K562 (cell line): Measurements from ENCODE around the gene HMCN2. TPM values are rescaled to one million over a fixed set of nuclear protein-coding genes. Genes with fewer than 3 reads are reported as not detected.

Experiments
- ATAC-seq: fragments of 200-7000 bp; cut with Tn5 transposase; 3 replicates; pipeline ENCODE4 v1.9.1; 2020; ENCODE audit warnings: moderate library complexity
- BruUV-seq: library from RNA; stranded (reverse); fragments of 400-500 nt; replicated peaks from 2 replicates; lab custom pipeline; 2021; lab: Mats Ljungman, UMichigan
- CTCF ChIA-PET: fragments of 300-600 bp; formaldehyde crosslinking; extraction: SDS; loops from one replicate; lab custom pipeline; 2021; ENCODE audit warnings: low intra/inter-chr PET ratio; lab: Yijun Ruan, JAX
- POLR2A ChIA-PET: fragments of 300-600, 350-650 bp; sonication (Branson Sonifier 250); formaldehyde crosslinking; extraction: SDS; loops from one replicate; lab custom pipeline; 2021; ENCODE audit warnings: antibody characterized with exemption, inconsistent platforms; lab: Yijun Ruan, JAX
- DNase-seq, 4 experiments: peaks; one replicate each; pipeline versions ENCODE4 v3.0.0 to v3.0.0-alpha.2; 2011 to 2018; ENCODE audit warnings: low spot score in 3 of 4, mixed read lengths in 3 of 4; ENCODE audit errors: extremely low read depth in 1 of 4
- FAIRE-seq: peaks from 2 replicates; lab custom pipeline; 2011; peaks lifted over from hg19 to GRCh38; lab: Jason Lieb, UNC
- H2AFZ ChIP-seq: 2 replicates; pipeline ENCODE4 v1.6.0; 2011; ENCODE audit warnings: low read depth, low read length, control low read depth, inconsistent platforms
- H3K27ac ChIP-seq: fragments of 200-600 bp; 3 replicates; pipeline ENCODE4 v1.8.0; 2011; ENCODE audit warnings: low read depth, mild to moderate bottlenecking, control low read depth, inconsistent platforms, low read length, moderate library complexity, mixed read lengths; ENCODE audit errors: extremely low read depth
- H3K27me3 ChIP-seq, 2 experiments: fragments of 300-600 bp in 1 of 2; 2 replicates in 1 of 2; 3 replicates in 1 of 2; pipeline versions ENCODE4 v1.6.0 to v1.8.0; 2011; ENCODE audit warnings: inconsistent platforms in 2 of 2, low read length in 2 of 2, mild to moderate bottlenecking in 1 of 2, mixed read lengths in 1 of 2, moderate library complexity in 1 of 2; ENCODE audit not compliant: control insufficient read depth in 2 of 2, insufficient read depth in 2 of 2
- H3K36me3 ChIP-seq: fragments of 300-600 bp; 3 replicates; pipeline ENCODE4 v1.8.0; 2011; ENCODE audit warnings: mild to moderate bottlenecking, low read length, inconsistent platforms; ENCODE audit not compliant: control insufficient read depth, insufficient read depth
- H3K4me1 ChIP-seq, 2 experiments: fragments of 200-600 bp in 1 of 2; replicated peaks in 1 of 2; 2 replicates in 1 of 2; 3 replicates in 1 of 2; pipeline versions ENCODE4 v1.5.1 to v1.8.0; 2011; ENCODE audit warnings: inconsistent platforms in 2 of 2, low read length in 2 of 2, mild to moderate bottlenecking in 1 of 2, mixed read lengths in 1 of 2, moderate library complexity in 1 of 2; ENCODE audit not compliant: control insufficient read depth in 2 of 2, insufficient read depth in 2 of 2
- H3K4me2 ChIP-seq: 2 replicates; pipeline ENCODE4 v1.6.1; 2011; ENCODE audit warnings: low read length, control low read depth, inconsistent platforms, mixed read lengths; ENCODE audit not compliant: insufficient read depth
- H3K4me3 ChIP-seq: fragments of 200-600 bp; sonication (generic), shearing (Covaris generic); 2 replicates; pipeline ENCODE4 v1.5.1; 2016; ENCODE audit warnings: control low read depth, inconsistent platforms
- H3K79me2 ChIP-seq: fragments of 200-600 bp; 3 replicates; pipeline ENCODE4 v1.8.0; 2011; ENCODE audit warnings: low read length, inconsistent platforms; ENCODE audit not compliant: control insufficient read depth, insufficient read depth
- H3K9ac ChIP-seq, 2 experiments: 2 replicates each; pipeline versions ENCODE4 v1.6.0 to v1.6.1; 2011; ENCODE audit warnings: low read depth in 2 of 2, low read length in 2 of 2, control low read depth in 1 of 2, inconsistent platforms in 1 of 2, mild to moderate bottlenecking in 1 of 2, mixed read lengths in 1 of 2; ENCODE audit not compliant: insufficient read depth in 1 of 2
- H3K9me1 ChIP-seq: one replicate; pipeline ENCODE4 v1.6.0; 2011; ENCODE audit warnings: inconsistent platforms, mild to moderate bottlenecking, low read length, moderate library complexity; ENCODE audit not compliant: control insufficient read depth, insufficient read depth
- H3K9me3 ChIP-seq: replicated peaks from 2 replicates; pipeline ENCODE4 v1.5.1; 2011; ENCODE audit warnings: low read depth, low read length, inconsistent platforms; ENCODE audit not compliant: control insufficient read depth, insufficient read depth
- H4K20me1 ChIP-seq: replicated peaks from 2 replicates; pipeline ENCODE4 v1.6.1; 2011; ENCODE audit warnings: low read length, inconsistent platforms, mixed read lengths; ENCODE audit not compliant: control insufficient read depth, insufficient read depth
- COPS2 ChIP-seq: fragments of 450-650 bp; conservative IDR thresholded peaks from 2 replicates; pipeline ENCODE4 v1.6.1; 2016; ENCODE audit warnings: mild to moderate bottlenecking, moderate library complexity
- ESRRB ChIP-seq: fragments of 250-450 bp; sonication (Bioruptor Pico); IDR thresholded peaks from 2 replicates; pipeline ENCODE4 v1.5.0; 2020; ENCODE audit warnings: mild to moderate bottlenecking, moderate library complexity, borderline replicate concordance
- FOXK2 ChIP-seq, 2 experiments: fragments of 450-650 bp; IDR thresholded peaks in 1 of 2; conservative IDR thresholded peaks in 1 of 2; 2 replicates each; pipeline ENCODE4 v1.6.1; 2016; ENCODE audit warnings: low read depth in 2 of 2, mild to moderate bottlenecking in 1 of 2
- KLF16 ChIP-seq: IDR thresholded peaks from 2 replicates; pipeline ENCODE4 v1.6.1; 2016; ENCODE audit warnings: antibody characterized with exemption
- PHF20 ChIP-seq: fragments of 450-650 bp; IDR thresholded peaks from 2 replicates; pipeline ENCODE4 v1.6.1; 2018; ENCODE audit not compliant: partially characterized antibody
- RHOXF2B ChIP-seq: fragments of 250-450 bp; sonication (Bioruptor Pico); conservative IDR thresholded peaks from 2 replicates; pipeline ENCODE4 v1.5.1; 2021
- YY1 ChIP-seq, 3 experiments: IDR thresholded peaks; 2 replicates each; pipeline ENCODE4 v1.6.1; 2011; ENCODE audit warnings: low read length in 2 of 3, mild to moderate bottlenecking in 2 of 3, moderate library complexity in 2 of 3, borderline replicate concordance in 1 of 3, control low read depth in 1 of 3, low read depth in 1 of 3; ENCODE audit not compliant: insufficient read depth in 3 of 3, insufficient replicate concordance in 2 of 3, control insufficient read depth in 1 of 3, insufficient read length in 1 of 3; ENCODE audit errors: extremely low read depth in 1 of 3
- ZBTB12 ChIP-seq: fragments of 250-450 bp; sonication (Bioruptor Pico); IDR thresholded peaks from 2 replicates; pipeline ENCODE4 v1.4.0; 2020
- ZNF3 ChIP-seq: fragments of 250-450 bp; sonication (Bioruptor Pico); IDR thresholded peaks from 2 replicates; pipeline ENCODE4 v1.5.0; 2021; ENCODE audit warnings: mild to moderate bottlenecking, moderate library complexity
- ZNF408 ChIP-seq: fragments of 250-450 bp; sonication (Bioruptor Pico); IDR thresholded peaks from 2 replicates; pipeline ENCODE4 v1.4.0; 2020; ENCODE audit warnings: low read depth, mild to moderate bottlenecking, moderate library complexity
- ZNF668 ChIP-seq: fragments of 250-450 bp; sonication (Bioruptor Pico); IDR thresholded peaks from 2 replicates; pipeline ENCODE4 v1.8.0; 2022; ENCODE audit warnings: mild to moderate bottlenecking, inconsistent platforms
- WGBS: fragments of 100-300 bp; shearing (Covaris generic); methylation state at CpG from one replicate; pipeline ENCODE4 v1.1.6; 2016; ENCODE audit warnings: low coverage, mixed read lengths; ENCODE audit not compliant: insufficient coverage; ENCODE audit errors: missing lambda C conversion rate; 5-methylcytosine and 5-hydroxymethylcytosine counted together
- in situ Hi-C: fragments of 300-500 bp; cut with MboI; formaldehyde crosslinking; loops from 4 replicates; pipeline ENCODE4 v1.15.0; 2018; ENCODE audit warnings: inconsistent platforms, mixed read lengths
- intact Hi-C: fragments of 100-400 bp; cut with micrococcal nuclease; formaldehyde crosslinking; loops from 2 replicates; pipeline ENCODE4 v1.14.2; 2022
- polyA plus RNA-seq, 8 experiments: library from polyadenylated mRNA; depleted of rRNA in 4 of 8; stranded (reverse) in 5 of 8; unstranded in 3 of 8; fragments of >200 nt; fragmentation: Nextera tagmentation in 2 of 8; fragmentation: Illumina TruSeq in 1 of 8; extraction: Ambion mirVana in 2 of 8; extraction: Trizol in 1 of 8; gene quantifications; 2 replicates each; pipeline versions ENCODE4 v1.2.1 to v1.2.3, GENCODE V29; 2011 to 2014; ENCODE audit warnings: inconsistent platforms in 1 of 8, missing spikeins in 1 of 8
- total RNA-seq, 7 experiments: library from RNA; depleted of rRNA in 6 of 7; stranded (reverse); fragments of >200 nt in 6 of 7; fragmentation: Illumina TruSeq in 2 of 7; extraction: Trizol in 2 of 7; gene quantifications; 2 replicates each; pipeline versions ENCODE4 v1.2.1 to v1.2.3, GENCODE V29; 2011 to 2021; ENCODE audit warnings: low replicate concordance in 1 of 7
- TF ChIP-seq, protein P1 (sequence below): fragments of 250-450 bp; sonication (Bioruptor Pico); IDR thresholded peaks from 2 replicates; pipeline ENCODE4 v1.4.0; 2020; ENCODE audit warnings: mild to moderate bottlenecking, moderate library complexity

The HMCN2 gene
- total and polyA plus RNA-seq, 9 of the 15 experiments (the other 6 are each of a cell fraction or from before 2014, with no cell fraction given): 0.01 TPM; not detected in 8

- DNase-seq: no peak
- in situ Hi-C loops (no loop called here), intact Hi-C loops (no loop called here)
- H3K4me3 ChIP-seq: no peak overlapping the region
- H3K36me3 ChIP-seq: no peaks in the 10 kb centered on the region
- no peak for ATAC-seq
- no peaks in the 10 kb centered on the region for H3K4me1 ChIP-seq
- no peaks in the 10 kb centered on the region for H4K20me1 ChIP-seq
- no peak overlapping the region for H3K4me2 ChIP-seq
- 2% methylated on average over 9 of the region's 9 CpGs for WGBS
- FAIRE-seq: no peak
- TF ChIP-seq ZBTB12 (CRISPR knock-in tag): no peak
- H3K27ac ChIP-seq: no peak overlapping the region
- ChIA-PET CTCF (no interaction called here), POLR2A (no interaction called here)
- H2AFZ ChIP-seq: no peak overlapping the region
- no peak overlapping the region for H3K9ac ChIP-seq
- BruUV-seq: no TSS peak
- no peaks in the 10 kb centered on the region for H3K79me2 ChIP-seq
- H3K9me3 ChIP-seq: no peaks in the 10 kb centered on the region
- H3K9me1 ChIP-seq: no peaks in the 10 kb centered on the region
- peaks cover 6 to 51% of the 10 kb centered on the region in 2 experiments for H3K27me3 ChIP-seq
These were observed 9.6 kb downstream of the HMCN2 start for GRCh38 chr9:130275156-130275555.

DNA sequence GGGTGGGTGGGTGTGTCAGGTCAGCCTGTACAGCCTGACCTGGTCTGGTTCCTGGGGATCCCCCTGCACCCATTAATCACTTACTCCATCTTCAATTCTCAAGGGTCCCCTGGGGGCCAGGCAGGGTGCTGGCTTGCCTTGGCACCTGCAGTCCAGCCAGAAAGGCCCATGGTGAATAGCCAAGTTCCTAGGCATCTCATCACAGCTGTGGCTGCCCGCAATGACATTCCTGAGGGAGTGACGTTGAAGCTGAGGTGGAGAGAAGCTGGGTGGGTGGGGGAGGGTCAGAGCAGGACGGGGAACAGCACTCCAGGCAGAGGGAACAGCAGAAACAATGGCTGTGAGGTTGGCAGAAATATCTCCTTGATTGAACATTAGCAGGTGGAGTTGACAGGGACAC is 10.6 kb downstream of the HMCN2 start:
- Histone ChIP-seq H3K27me3 (peaks cover 6 to 48% of the 10 kb centered on the region in 2 experiments), H3K79me2 (no peaks in the 10 kb centered on the region), H3K36me3 (no peaks in the 10 kb centered on the region), H3K27ac (no peak overlapping the region), H3K4me1 (no peaks in the 10 kb centered on the region; a peak in 1 of 5 replicates), H3K4me2 (no peak overlapping the region), H3K9me1 (no peaks in the 10 kb centered on the region), H2AFZ (no peak overlapping the region), H3K4me3 (no peak overlapping the region), H3K9ac (no peak overlapping the region), H4K20me1 (no peaks in the 10 kb centered on the region), H3K9me3 (no peaks in the 10 kb centered on the region)
- DNase-seq (no peak), ATAC-seq (no peak), FAIRE-seq (no peak)
- WGBS: 8% methylated on average over 2 of the region's 3 CpGs
- ChIA-PET POLR2A (interaction anchor here (0.6 to 1.5 kb wide), 2 partner anchors 10 to 70 kb away, joined by 3 read pairs; partner anchors contain the start of gene HMCN2), CTCF (no interaction called here)
- BruUV-seq: no TSS peak
- intact Hi-C loops: no loop called here
- in situ Hi-C loops: no loop called here
- TF ChIP-seq PHF20 (no peak), FOXK2 (conservative IDR thresholded peaks at IDR 0.05 in 1 of 2, IDR thresholded peaks at IDR 0.05 in 1 of 2; ENCODE audit: low read depth in 2 of 2) (no peak), YY1 (IDR thresholded peaks at IDR 0.05; ENCODE audit: borderline replicate concordance in 1 of 3, control insufficient read depth in 1 of 3, extremely low read depth in 1 of 3, insufficient read depth in 3 of 3, insufficient read length in 1 of 3, insufficient replicate concordance in 2 of 3, low read depth in 1 of 3, low read length in 2 of 3) (no peak), ESRRB (CRISPR knock-in tag) (no peak), RHOXF2B (CRISPR knock-in tag) (no peak), ZNF668 (CRISPR knock-in tag) (no peak), ZNF3 (CRISPR knock-in tag) (no peak), COPS2 (no peak), KLF16 (no peak), ZNF408 (CRISPR knock-in tag) (no peak)
- TF ChIP-seq, protein P1, sequence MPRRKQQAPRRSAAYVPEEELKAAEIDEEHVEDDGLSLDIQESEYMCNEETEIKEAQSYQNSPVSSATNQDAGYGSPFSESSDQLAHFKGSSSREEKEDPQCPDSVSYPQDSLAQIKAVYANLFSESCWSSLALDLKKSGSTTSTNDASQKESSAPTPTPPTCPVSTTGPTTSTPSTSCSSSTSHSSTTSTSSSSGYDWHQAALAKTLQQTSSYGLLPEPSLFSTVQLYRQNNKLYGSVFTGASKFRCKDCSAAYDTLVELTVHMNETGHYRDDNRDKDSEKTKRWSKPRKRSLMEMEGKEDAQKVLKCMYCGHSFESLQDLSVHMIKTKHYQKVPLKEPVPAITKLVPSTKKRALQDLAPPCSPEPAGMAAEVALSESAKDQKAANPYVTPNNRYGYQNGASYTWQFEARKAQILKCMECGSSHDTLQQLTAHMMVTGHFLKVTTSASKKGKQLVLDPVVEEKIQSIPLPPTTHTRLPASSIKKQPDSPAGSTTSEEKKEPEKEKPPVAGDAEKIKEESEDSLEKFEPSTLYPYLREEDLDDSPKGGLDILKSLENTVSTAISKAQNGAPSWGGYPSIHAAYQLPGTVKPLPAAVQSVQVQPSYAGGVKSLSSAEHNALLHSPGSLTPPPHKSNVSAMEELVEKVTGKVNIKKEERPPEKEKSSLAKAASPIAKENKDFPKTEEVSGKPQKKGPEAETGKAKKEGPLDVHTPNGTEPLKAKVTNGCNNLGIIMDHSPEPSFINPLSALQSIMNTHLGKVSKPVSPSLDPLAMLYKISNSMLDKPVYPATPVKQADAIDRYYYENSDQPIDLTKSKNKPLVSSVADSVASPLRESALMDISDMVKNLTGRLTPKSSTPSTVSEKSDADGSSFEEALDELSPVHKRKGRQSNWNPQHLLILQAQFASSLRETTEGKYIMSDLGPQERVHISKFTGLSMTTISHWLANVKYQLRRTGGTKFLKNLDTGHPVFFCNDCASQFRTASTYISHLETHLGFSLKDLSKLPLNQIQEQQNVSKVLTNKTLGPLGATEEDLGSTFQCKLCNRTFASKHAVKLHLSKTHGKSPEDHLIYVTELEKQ (CRISPR knock-in tag): no peak
